DND-41 (cell line): Measurements from ENCODE around the gene CFAP77.

Experiments used
- ATAC-seq: fragments of 200-7000 bp; cut with Tn5 transposase; 3 replicates; pipeline ENCODE4 v1.9.1; 2021; ENCODE audit warnings: low read depth; ENCODE audit not compliant: insufficient read depth
- DNase-seq: peaks from one replicate; pipeline ENCODE4 v3.0.0-alpha.2; 2020
- H2AFZ ChIP-seq: 2 replicates; pipeline ENCODE4 v1.6.0; 2012; ENCODE audit warnings: low read depth, low read length
- H3K27ac ChIP-seq: 2 replicates; pipeline ENCODE4 v1.5.1; 2012; ENCODE audit warnings: low read length, inconsistent platforms
- H3K27me3 ChIP-seq: fragments of 200-600 bp; sonication (generic); 2 replicates; pipeline ENCODE4 v1.6.0; 2012; ENCODE audit warnings: low read length, mild to moderate bottlenecking, inconsistent platforms; ENCODE audit not compliant: insufficient read depth, poor library complexity
- H3K36me3 ChIP-seq: 2 replicates; pipeline ENCODE4 v1.5.1; 2012; ENCODE audit warnings: low read length, inconsistent platforms; ENCODE audit not compliant: insufficient read depth
- H3K4me1 ChIP-seq: 2 replicates; pipeline ENCODE4 v1.5.1; 2012; ENCODE audit warnings: mild to moderate bottlenecking, low read length; ENCODE audit not compliant: insufficient read depth
- H3K4me2 ChIP-seq: 2 replicates; pipeline ENCODE4 v1.6.0; 2012; ENCODE audit warnings: mild to moderate bottlenecking, moderate library complexity, low read length, inconsistent platforms; ENCODE audit not compliant: insufficient read depth
- H3K4me3 ChIP-seq, 2 experiments: fragments of 200-600 bp in 1 of 2; shearing (Covaris generic) in 1 of 2; 2 replicates each; pipeline ENCODE4 v1.5.1; 2012 to 2016; ENCODE audit warnings: inconsistent platforms in 2 of 2, low read length in 2 of 2, mild to moderate bottlenecking in 2 of 2, low read depth in 1 of 2, moderate library complexity in 1 of 2
- H3K79me2 ChIP-seq: 2 replicates; pipeline ENCODE4 v1.6.0; 2012; ENCODE audit warnings: low read length, inconsistent platforms; ENCODE audit not compliant: insufficient read depth
- H3K9ac ChIP-seq: 2 replicates; pipeline ENCODE4 v1.6.0; 2012; ENCODE audit warnings: low read depth, mild to moderate bottlenecking, inconsistent platforms, low read length, moderate library complexity
- H3K9me3 ChIP-seq: 2 replicates; pipeline ENCODE4 v1.5.1; 2012; ENCODE audit warnings: low read length, moderate library complexity, mild to moderate bottlenecking, inconsistent platforms; ENCODE audit not compliant: insufficient read depth, severe bottlenecking
- H4K20me1 ChIP-seq: 2 replicates; pipeline ENCODE4 v1.6.0; 2012; ENCODE audit warnings: low read length; ENCODE audit not compliant: insufficient read depth
- CTCF ChIP-seq: IDR thresholded peaks from 2 replicates; pipeline ENCODE4 v1.5.1; 2012; ENCODE audit warnings: borderline replicate concordance, low read length, moderate library complexity, mild to moderate bottlenecking; ENCODE audit not compliant: poor library complexity, severe bottlenecking; ENCODE audit errors: extremely low read depth
- EZH2 ChIP-seq: IDR thresholded peaks from 3 replicates; pipeline ENCODE4 v1.6.1; 2012; ENCODE audit warnings: borderline replicate concordance, low read depth, mild to moderate bottlenecking, moderate library complexity, low read length, inconsistent platforms; ENCODE audit not compliant: severe bottlenecking

The CFAP77 gene

GRCh38 chr9:132441404-132441803 lies 31.4 kb downstream of the CFAP77 start:
- H3K4me2 ChIP-seq, result no peak overlapping the region
- peaks cover 6% of the 10 kb centered on the region for H3K27me3 ChIP-seq
- no peak overlapping the region for H3K27ac ChIP-seq
- TF ChIP-seq CTCF, result no peak
- TF ChIP-seq EZH2, result no peak
- no peak overlapping the region for H3K9ac ChIP-seq
- H3K79me2 ChIP-seq, result no peaks in the 10 kb centered on the region
- no peak overlapping the region for H3K4me3 ChIP-seq
- H2AFZ ChIP-seq, result no peak overlapping the region
- no peaks in the 10 kb centered on the region for H3K36me3 ChIP-seq
- no peaks in the 10 kb centered on the region for H3K9me3 ChIP-seq
- DNase-seq, result no peak
- H3K4me1 ChIP-seq, result no peaks in the 10 kb centered on the region
- H4K20me1 ChIP-seq, result no peaks in the 10 kb centered on the region
- ATAC-seq, result no peak

GRCh38 chr9:132443951-132444607 lies 34.1 kb downstream of the CFAP77 start:
- Histone ChIP-seq H3K4me3 (no peak overlapping the region), H4K20me1 (no peaks in the 10 kb centered on the region), H3K9ac (no peak overlapping the region), H3K4me2 (no peak overlapping the region), H3K27ac (no peak overlapping the region), H3K79me2 (no peaks in the 10 kb centered on the region), H3K36me3 (no peaks in the 10 kb centered on the region), H3K9me3 (no peaks in the 10 kb centered on the region), H3K27me3 (peaks cover 6% of the 10 kb centered on the region), H2AFZ (no peak overlapping the region), H3K4me1 (no peaks in the 10 kb centered on the region)
- ATAC-seq, result no peak
- TF ChIP-seq EZH2 (no peak), CTCF (no peak)
- no peak for DNase-seq

- Histone ChIP-seq H3K4me2 (no peak overlapping the region), H3K9me3 (no peaks in the 10 kb centered on the region), H3K79me2 (no peaks in the 10 kb centered on the region), H4K20me1 (no peaks in the 10 kb centered on the region), H3K4me3 (no peak overlapping the region), H3K9ac (no peak overlapping the region), H3K36me3 (no peaks in the 10 kb centered on the region), H3K27me3 (peaks cover 3% of the 10 kb centered on the region), H2AFZ (no peak overlapping the region), H3K4me1 (no peaks in the 10 kb centered on the region), H3K27ac (no peak overlapping the region)
- ATAC-seq, result no peak
- TF ChIP-seq EZH2 (no peak), CTCF (no peak)
- DNase-seq, result no peak
Measured at GRCh38 chr9:132446887-132447286, 36.9 kb downstream of the CFAP77 start.

DNA sequence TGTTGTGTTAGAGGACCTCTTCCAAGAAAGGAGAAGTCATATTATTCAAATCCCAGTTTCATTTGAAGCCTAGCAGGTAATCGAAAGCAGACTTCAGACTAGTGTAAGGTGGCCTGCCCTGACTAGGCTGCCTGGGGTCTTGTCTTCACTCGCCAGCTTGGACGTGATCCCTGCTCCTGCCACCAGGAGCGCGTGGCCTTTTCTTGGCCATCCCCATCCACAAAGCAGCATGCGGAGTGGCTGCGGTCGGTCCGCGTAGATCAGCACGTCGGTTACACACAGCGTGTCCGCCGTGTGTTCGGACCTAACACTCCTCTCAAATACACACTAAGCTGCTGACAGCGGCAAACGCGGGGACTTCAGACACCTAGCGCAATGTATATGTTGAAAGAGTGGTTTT lies 37.3 kb downstream of the CFAP77 start:
- Histone ChIP-seq H3K4me2 (no peak overlapping the region), H3K9me3 (no peaks in the 10 kb centered on the region), H3K27ac (no peak overlapping the region), H3K4me3 (no peak overlapping the region), H3K4me1 (no peaks in the 10 kb centered on the region), H2AFZ (no peak overlapping the region), H3K9ac (no peak overlapping the region), H3K27me3 (peaks cover under 1% of the 10 kb centered on the region), H4K20me1 (no peaks in the 10 kb centered on the region), H3K36me3 (no peaks in the 10 kb centered on the region), H3K79me2 (no peaks in the 10 kb centered on the region)
- TF ChIP-seq CTCF (no peak), EZH2 (no peak)
- no peak for DNase-seq
- ATAC-seq, result no peak
